Measurements from ENCODE around the gene PCGF6. TPM values are rescaled to one million over a fixed set of nuclear protein-coding genes. Genes with fewer than 3 reads are reported as not detected.

The PCGF6 gene, protein sequence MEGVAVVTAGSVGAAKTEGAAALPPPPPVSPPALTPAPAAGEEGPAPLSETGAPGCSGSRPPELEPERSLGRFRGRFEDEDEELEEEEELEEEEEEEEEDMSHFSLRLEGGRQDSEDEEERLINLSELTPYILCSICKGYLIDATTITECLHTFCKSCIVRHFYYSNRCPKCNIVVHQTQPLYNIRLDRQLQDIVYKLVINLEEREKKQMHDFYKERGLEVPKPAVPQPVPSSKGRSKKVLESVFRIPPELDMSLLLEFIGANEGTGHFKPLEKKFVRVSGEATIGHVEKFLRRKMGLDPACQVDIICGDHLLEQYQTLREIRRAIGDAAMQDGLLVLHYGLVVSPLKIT
- 5.9 TPM for polyA plus RNA-seq (2013, experiment 1 of 2)
- 6.4 TPM for polyA plus RNA-seq (2013, experiment 2 of 2)

DNA sequence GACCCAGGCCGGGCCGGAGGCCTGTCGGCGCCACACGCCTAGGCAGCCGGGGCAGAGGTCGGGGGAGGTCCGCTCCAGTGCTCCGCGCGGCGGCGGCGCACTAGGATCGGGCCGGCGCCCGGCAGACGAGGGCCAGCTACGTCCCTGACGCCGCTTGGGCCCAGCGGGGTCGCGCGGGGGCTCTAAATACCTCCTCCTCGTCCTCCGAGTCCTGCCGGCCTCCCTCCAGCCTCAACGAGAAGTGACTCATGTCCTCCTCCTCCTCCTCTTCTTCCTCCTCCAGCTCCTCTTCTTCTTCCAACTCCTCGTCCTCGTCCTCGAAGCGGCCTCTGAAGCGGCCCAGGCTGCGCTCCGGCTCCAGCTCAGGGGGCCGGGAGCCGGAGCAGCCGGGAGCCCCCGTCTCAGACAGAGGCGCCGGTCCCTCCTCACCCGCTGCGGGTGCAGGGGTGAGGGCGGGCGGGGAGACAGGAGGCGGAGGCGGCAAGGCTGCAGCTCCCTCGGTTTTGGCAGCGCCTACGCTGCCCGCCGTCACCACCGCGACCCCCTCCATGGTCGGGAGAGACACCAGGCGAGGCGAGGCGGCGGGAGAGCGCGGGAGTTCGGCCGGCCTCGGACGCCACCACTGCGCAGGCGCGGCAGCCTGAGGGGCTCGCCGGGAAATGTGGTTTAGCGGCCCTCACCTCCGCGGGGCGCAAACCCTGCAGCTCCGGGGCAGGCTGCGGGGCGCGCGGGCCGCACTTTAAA lies at the start of gene PCGF6:
TSS of gene PCGF6 (minus strand) at position 624 of the 744 bp plus-strand sequence. CDS start at position 550, 74 bp downstream.
- DNase-seq: peak; percentile 83
- Histone ChIP-seq H2AK5ac (ENCODE audit: low read length, severe bottlenecking) (no peak within 1 kb of the TSS), H3K4me2 (ENCODE audit: low read length, poor library complexity, severe bottlenecking) (peak within 1 kb of the TSS; percentile 80), H3K9me3 (ENCODE audit: control insufficient read depth, low read length) (no peaks in the 10 kb centered on the region), H3K79me1 (replicated peaks; ENCODE audit: low read length, poor library complexity, severe bottlenecking) (peaks cover 4% of the 10 kb centered on the region), H3K27ac (ENCODE audit: low read length, poor library complexity, severe bottlenecking) (peak within 1 kb of the TSS; percentile 65), H2BK15ac (ENCODE audit: low read depth, poor library complexity, severe bottlenecking) (peak within 1 kb of the TSS; percentile 48), H2BK120ac (ENCODE audit: low read depth, low read length) (peak within 1 kb of the TSS; percentile 79), H3K27me3 (ENCODE audit: control insufficient read depth in 1 of 2, insufficient read depth in 1 of 2, low read length in 2 of 2) (no peaks in the 10 kb centered on the region), H3K4me1 (ENCODE audit: control insufficient read depth, insufficient read depth, low read depth, low read length) (peaks cover 7% of the 10 kb centered on the region), H3K18ac (ENCODE audit: low read depth in 1 of 2, low read length in 2 of 2) (peak within 1 kb of the TSS; percentile 62 to 68), H3K23ac (ENCODE audit: low read length in 2 of 2) (no peak within 1 kb of the TSS), H3K9ac (ENCODE audit: low read length) (peak within 1 kb of the TSS; percentile 91), H4K8ac (ENCODE audit: low read length) (peak within 1 kb of the TSS; percentile 84), H4K91ac (ENCODE audit: low read length) (peak within 1 kb of the TSS; percentile 80), H2BK12ac (ENCODE audit: low read length in 2 of 2) (no peak within 1 kb of the TSS), H2AFZ (ENCODE audit: low read depth, low read length) (peak within 1 kb of the TSS; percentile 58), H3K4ac (ENCODE audit: low read depth in 1 of 2, low read length in 2 of 2) (peak within 1 kb of the TSS in 1 of 2 experiments; percentile 62), H3K4me3 (ENCODE audit: insufficient read depth in 1 of 2, low read depth in 1 of 2, low read length in 2 of 2) (peak within 1 kb of the TSS; percentile 81 to 86), H3K36me3 (ENCODE audit: control insufficient read depth in 1 of 2, insufficient read depth in 2 of 2, low read depth in 1 of 2, low read length in 2 of 2) (peaks cover 7 to 25% of the 10 kb centered on the region in 2 experiments), H2BK5ac (ENCODE audit: low read depth, low read length, poor library complexity, severe bottlenecking) (peak within 1 kb of the TSS; percentile 70), H3K14ac (ENCODE audit: low read length in 2 of 2) (no peak within 1 kb of the TSS)
- WGBS: under 1% methylated on average over 52 of the region's 82 CpGs

DNA sequence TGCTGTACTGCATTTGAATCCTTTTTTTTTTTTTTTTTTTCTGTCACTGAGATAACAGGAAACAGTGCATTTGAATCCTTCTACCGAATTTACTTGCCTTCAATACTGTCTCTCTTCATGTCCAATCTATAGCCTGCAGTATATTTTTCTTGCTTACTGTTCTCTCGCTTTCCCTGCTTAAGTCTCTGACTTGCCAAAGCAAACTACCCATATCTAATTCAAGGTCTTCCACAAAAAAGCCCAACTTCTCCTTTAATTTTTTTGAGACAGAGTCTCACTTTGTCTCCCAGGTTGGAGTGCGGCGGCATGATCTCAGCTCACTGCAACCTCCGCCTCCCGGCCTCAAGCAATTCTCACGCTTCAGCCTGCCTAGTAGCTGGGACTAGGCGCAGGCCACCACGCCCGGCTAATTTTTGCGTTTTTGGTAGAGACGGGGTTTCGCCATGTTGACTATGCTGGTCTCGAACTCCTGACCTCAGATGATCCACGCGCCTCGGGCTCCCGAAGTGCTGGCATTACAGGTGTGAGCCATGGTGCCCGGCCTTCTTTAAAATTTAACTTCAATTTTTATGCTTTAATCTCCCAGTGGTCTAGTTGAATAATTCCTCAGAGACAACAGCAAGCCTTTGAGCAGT lies 46.4 kb upstream of the PCGF6 start:
- H3K4me1 ChIP-seq (ENCODE audit: control insufficient read depth, insufficient read depth, low read depth, low read length): peaks cover 11% of the 10 kb centered on the region
- H3K4me2 ChIP-seq (ENCODE audit: low read length, poor library complexity, severe bottlenecking): peak overlapping the region; percentile 57
- no peak overlapping the region for H2AK5ac ChIP-seq (ENCODE audit: low read length, severe bottlenecking)
- no peak overlapping the region for H3K4ac ChIP-seq (ENCODE audit: low read depth in 1 of 2, low read length in 2 of 2)
- H2BK12ac ChIP-seq (ENCODE audit: low read length in 2 of 2): no peak overlapping the region
- 84% methylated on average over 19 of the region's 19 CpGs for WGBS
- no peak overlapping the region for H2BK5ac ChIP-seq (ENCODE audit: low read depth, low read length, poor library complexity, severe bottlenecking)
- H3K9me3 ChIP-seq (ENCODE audit: control insufficient read depth, low read length): no peaks in the 10 kb centered on the region
- H3K4me3 ChIP-seq (ENCODE audit: insufficient read depth in 1 of 2, low read depth in 1 of 2, low read length in 2 of 2): peak overlapping the region in 1 of 2 experiments; percentile 97
- no peak overlapping the region for H3K14ac ChIP-seq (ENCODE audit: low read length in 2 of 2)
- DNase-seq: peak; percentile 18
- no peak overlapping the region for H3K23ac ChIP-seq (ENCODE audit: low read length in 2 of 2)
- no peak overlapping the region for H4K91ac ChIP-seq (ENCODE audit: low read length)
- H2BK120ac ChIP-seq (ENCODE audit: low read depth, low read length): no peak overlapping the region
- H2AFZ ChIP-seq (ENCODE audit: low read depth, low read length): no peak overlapping the region
- H3K9ac ChIP-seq (ENCODE audit: low read length): peak overlapping the region; percentile 99
- H3K36me3 ChIP-seq (ENCODE audit: control insufficient read depth in 1 of 2, insufficient read depth in 2 of 2, low read depth in 1 of 2, low read length in 2 of 2): peaks cover 29 to 61% of the 10 kb centered on the region in 2 experiments
- no peak overlapping the region for H3K27ac ChIP-seq (ENCODE audit: low read length, poor library complexity, severe bottlenecking)
- no peak overlapping the region for H3K18ac ChIP-seq (ENCODE audit: low read depth in 1 of 2, low read length in 2 of 2)
- H3K79me1 ChIP-seq (replicated peaks; ENCODE audit: low read length, poor library complexity, severe bottlenecking): peaks cover 17% of the 10 kb centered on the region
- no peak overlapping the region for H4K8ac ChIP-seq (ENCODE audit: low read length)
- no peaks in the 10 kb centered on the region for H3K27me3 ChIP-seq (ENCODE audit: control insufficient read depth in 1 of 2, insufficient read depth in 1 of 2, low read length in 2 of 2)
- H2BK15ac ChIP-seq (ENCODE audit: low read depth, poor library complexity, severe bottlenecking): peak overlapping the region; percentile 16

GRCh38 chr10:103396789-103397087 lies 45.8 kb upstream of the PCGF6 start:
- Histone ChIP-seq H2AK5ac (ENCODE audit: low read length, severe bottlenecking) (no peak overlapping the region), H3K36me3 (ENCODE audit: control insufficient read depth in 1 of 2, insufficient read depth in 2 of 2, low read depth in 1 of 2, low read length in 2 of 2) (peaks cover 27 to 62% of the 10 kb centered on the region in 2 experiments), H3K14ac (ENCODE audit: low read length in 2 of 2) (peak overlapping the region in 1 of 2 experiments; percentile 82), H3K18ac (ENCODE audit: low read depth in 1 of 2, low read length in 2 of 2) (peak overlapping the region in 1 of 2 experiments; percentile 94), H2BK5ac (ENCODE audit: low read depth, low read length, poor library complexity, severe bottlenecking) (no peak overlapping the region), H3K9ac (ENCODE audit: low read length) (peak overlapping the region; percentile 99), H4K91ac (ENCODE audit: low read length) (no peak overlapping the region), H3K79me1 (replicated peaks; ENCODE audit: low read length, poor library complexity, severe bottlenecking) (peaks cover 17% of the 10 kb centered on the region), H3K9me3 (ENCODE audit: control insufficient read depth, low read length) (no peaks in the 10 kb centered on the region), H2BK120ac (ENCODE audit: low read depth, low read length) (no peak overlapping the region), H2AFZ (ENCODE audit: low read depth, low read length) (no peak overlapping the region), H3K27me3 (ENCODE audit: control insufficient read depth in 1 of 2, insufficient read depth in 1 of 2, low read length in 2 of 2) (no peaks in the 10 kb centered on the region), H3K23ac (ENCODE audit: low read length in 2 of 2) (peak overlapping the region in 1 of 2 experiments; percentile 99), H2BK15ac (ENCODE audit: low read depth, poor library complexity, severe bottlenecking) (no peak overlapping the region), H3K4me2 (ENCODE audit: low read length, poor library complexity, severe bottlenecking) (peak overlapping the region; percentile 57), H4K8ac (ENCODE audit: low read length) (peak overlapping the region; percentile 58), H3K4me3 (ENCODE audit: insufficient read depth in 1 of 2, low read depth in 1 of 2, low read length in 2 of 2) (peak overlapping the region; percentile 85 to 97), H3K4me1 (ENCODE audit: control insufficient read depth, insufficient read depth, low read depth, low read length) (peaks cover 11% of the 10 kb centered on the region), H2BK12ac (ENCODE audit: low read length in 2 of 2) (peak overlapping the region in 1 of 2 experiments; percentile 10), H3K27ac (ENCODE audit: low read length, poor library complexity, severe bottlenecking) (peak overlapping the region; percentile 21), H3K4ac (ENCODE audit: low read depth in 1 of 2, low read length in 2 of 2) (peak overlapping the region in 1 of 2 experiments; percentile 98)
- 1% methylated on average over 8 of the region's 8 CpGs for WGBS
- no peak for DNase-seq

Data from mesenchymal stem cell (in vitro differentiated cells and primary cell).